ENCODE data around the gene RNF208.
"Not testable (repeated sequence)": the region's sequence is repeated elsewhere in the genome, so short reads cannot be mapped to it uniquely, and the experiment has no call there.

RNF208 gene

GRCh38 chr9:137253717-137254623, 31.9 kb upstream of the RNF208 start:
- DNase-seq (ENCODE audit: low read depth, low spot score): no peak

- DNase-seq (ENCODE audit: low read depth, low spot score): peak; percentile 39
These were observed 30.8 kb upstream of the RNF208 start for GRCh38 chr9:137252555-137253506.

- DNase-seq (ENCODE audit: low read depth, low spot score): no peak
These were observed 29.6 kb upstream of the RNF208 start for GRCh38 chr9:137251490-137252268.

- no peak for DNase-seq (ENCODE audit: low read depth, low spot score)
These were observed 29.1 kb upstream of the RNF208 start, which contains the start of gene STPG3 for GRCh38 chr9:137251194-137251461. TSS of gene STPG3 (plus strand) at chr9:137251286. CDS start at chr9:137251287, 1 bp downstream.

GRCh38 chr9:137250329-137251193, 28.5 kb upstream of the RNF208 start:
- no peak for DNase-seq (ENCODE audit: low read depth, low spot score)

GRCh38 chr9:137247916-137248175, 25.8 kb upstream of the RNF208 start:
- DNase-seq (ENCODE audit: low read depth, low spot score): no peak

- no peak for DNase-seq (ENCODE audit: low read depth, low spot score)
These were observed 25.3 kb upstream of the RNF208 start for GRCh38 chr9:137247135-137247915.

- DNase-seq (ENCODE audit: low read depth, low spot score): no peak
These were observed 23.7 kb upstream of the RNF208 start for GRCh38 chr9:137245450-137246421.

GRCh38 chr9:137244486-137245449, 22.7 kb upstream of the RNF208 start:
- DNase-seq (ENCODE audit: low read depth, low spot score): peak; percentile 70

GRCh38 chr9:137243626-137244485, 21.8 kb upstream of the RNF208 start:
- DNase-seq (ENCODE audit: low read depth, low spot score): no peak

GRCh38 chr9:137243266-137243625, 21.2 kb upstream of the RNF208 start:
- DNase-seq (ENCODE audit: low read depth, low spot score): not testable (repeated sequence)

- no peak for DNase-seq (ENCODE audit: low read depth, low spot score)
These were observed 20.5 kb upstream of the RNF208 start for GRCh38 chr9:137242269-137243203.

GRCh38 chr9:137241490-137242268, 19.6 kb upstream of the RNF208 start:
- DNase-seq (ENCODE audit: low read depth, low spot score): no peak

- DNase-seq (ENCODE audit: low read depth, low spot score): peak; percentile 100
These were observed 18.9 kb upstream of the RNF208 start, which contains the start of gene TUBB4B for GRCh38 chr9:137240841-137241489. TSS of gene TUBB4B (plus strand) at chr9:137241287. CDS start at chr9:137241361, 74 bp downstream.

Measured in ELF-1 (cell line).